PC-3 (cell line): Measurements from ENCODE around the gene RPL35. TPM values are rescaled to one million over a fixed set of nuclear protein-coding genes. Genes with fewer than 3 reads are reported as not detected.

Experiments
- ATAC-seq: fragments of 200-7000 bp; cut with Tn5 transposase; 2 replicates; pipeline ENCODE4 v1.9.1; 2020; ENCODE audit warnings: mild to moderate bottlenecking, moderate library complexity
- BruUV-seq: library from RNA; stranded (reverse); fragments of 400-500 nt; replicated peaks from 2 replicates; lab custom pipeline; 2021; lab: Mats Ljungman, UMichigan
- CTCF ChIA-PET: fragments of 300-600 bp; sonication (Branson Sonifier 250); formaldehyde crosslinking; loops from one replicate; lab custom pipeline; 2022; ENCODE audit warnings: antibody characterized with exemption; lab: Charles Lee
- POLR2A ChIA-PET: fragments of 300-600 bp; sonication (Branson Sonifier 250); formaldehyde crosslinking; loops from one replicate; lab custom pipeline; 2022; ENCODE audit warnings: antibody characterized with exemption; ENCODE audit not compliant: unreplicated experiment; lab: Charles Lee
- DNase-seq: peaks from one replicate; pipeline ENCODE4 v3.0.0-alpha.2; 2015
- H2AFZ ChIP-seq: fragments of 300-600 bp; sonication (generic); 2 replicates; pipeline ENCODE4 v1.6.0; 2016; ENCODE audit warnings: antibody characterized with exemption, low read length
- H3F3A ChIP-seq: fragments of 300-600 bp; sonication (generic); one replicate; pipeline ENCODE4 v1.6.0; 2017; ENCODE audit warnings: antibody characterized with exemption, low read length, control low read depth, mild to moderate bottlenecking; ENCODE audit not compliant: unreplicated experiment
- H3K27ac ChIP-seq: fragments of 300-600 bp; sonication (generic); 2 replicates; pipeline ENCODE4 v1.5.1; 2016; ENCODE audit warnings: mild to moderate bottlenecking, low read length
- H3K27me3 ChIP-seq: fragments of 300-600 bp; sonication (generic); 2 replicates; pipeline ENCODE4 v1.6.1; 2016; ENCODE audit warnings: low read length, mixed read lengths
- H3K36me3 ChIP-seq: fragments of 300-600 bp; sonication (generic); 2 replicates; pipeline ENCODE4 v1.6.1; 2016; ENCODE audit warnings: low read depth, mixed run types, low read length, mixed read lengths
- H3K4me1 ChIP-seq: fragments of 300-600 bp; sonication (generic); 2 replicates; pipeline ENCODE4 v1.5.1; 2016; ENCODE audit warnings: low read length; ENCODE audit not compliant: insufficient read depth
- H3K4me2 ChIP-seq: fragments of 300-600 bp; sonication (generic); 2 replicates; pipeline ENCODE4 v1.6.0; 2016; ENCODE audit warnings: low read length
- H3K4me3 ChIP-seq: fragments of 300-600 bp; sonication (generic); 2 replicates; pipeline ENCODE4 v1.5.1; 2016; ENCODE audit warnings: mild to moderate bottlenecking, low read length, mixed read lengths
- H3K79me2 ChIP-seq: fragments of 300-600 bp; sonication (generic); 2 replicates; pipeline ENCODE4 v1.6.1; 2017; ENCODE audit warnings: low read length, mixed read lengths
- H3K9ac ChIP-seq: fragments of 300-600 bp; sonication (generic); 2 replicates; pipeline ENCODE4 v1.6.0; 2016; ENCODE audit warnings: mild to moderate bottlenecking, low read length
- H3K9me2 ChIP-seq: fragments of 300-600 bp; sonication (generic); replicated peaks from 2 replicates; pipeline ENCODE4 v1.6.1; 2016; ENCODE audit warnings: mixed run types, low read length, mixed read lengths
- H3K9me3 ChIP-seq: fragments of 300-600 bp; sonication (generic); 2 replicates; pipeline ENCODE4 v1.6.1; 2016; ENCODE audit warnings: low read length, mixed read lengths
- H4K20me1 ChIP-seq: fragments of 300-600 bp; sonication (generic); 2 replicates; pipeline ENCODE4 v1.6.1; 2016; ENCODE audit warnings: low read length, mixed read lengths
- CTCF ChIP-seq: fragments of 300-600 bp; sonication (generic); conservative IDR thresholded peaks from 2 replicates; pipeline ENCODE4 v1.5.1; 2017; ENCODE audit warnings: antibody characterized with exemption, low read depth, mild to moderate bottlenecking, low read length
- EZH2 ChIP-seq: fragments of 300-600 bp; sonication (generic); IDR thresholded peaks from one replicate; pipeline ENCODE4 v1.6.1; 2017; ENCODE audit warnings: antibody characterized with exemption, mild to moderate bottlenecking, low read length; ENCODE audit not compliant: unreplicated experiment
- EZH2phosphoT487 ChIP-seq: fragments of 300-600 bp; sonication (generic); IDR thresholded peaks from 2 replicates; pipeline ENCODE4 v1.6.1; 2018; ENCODE audit warnings: mild to moderate bottlenecking, antibody characterized with exemption, low read length, borderline replicate concordance
- intact Hi-C: fragments of 100-400 bp; cut with micrococcal nuclease; formaldehyde crosslinking; loops from 2 replicates; pipeline ENCODE4 v1.9.0; 2023
- total RNA-seq: library from RNA; depleted of rRNA; stranded (reverse); fragments of >200 nt; gene quantifications from 2 replicates; pipeline ENCODE4 v1.2.3, GENCODE V29; 2014

Gene RPL35
- total RNA-seq, 1 experiment from 2014 or later = 2,242 TPM

GRCh38 chr9:124857533-124858162 lies 4.1 kb downstream of the RPL35 start:
- Histone ChIP-seq H3K27me3 (no peaks in the 10 kb centered on the region), H3K79me2 (peaks cover 38% of the 10 kb centered on the region), H2AFZ (no peak overlapping the region), H3F3A (peaks cover 13% of the 10 kb centered on the region), H3K4me3 (no peak overlapping the region), H3K27ac (no peak overlapping the region), H3K4me2 (no peak overlapping the region), H3K9ac (no peak overlapping the region), H3K9me2 (no peaks in the 10 kb centered on the region), H4K20me1 (peaks cover 40% of the 10 kb centered on the region), H3K9me3 (no peaks in the 10 kb centered on the region), H3K4me1 (peaks cover 20% of the 10 kb centered on the region), H3K36me3 (peaks cover 42% of the 10 kb centered on the region)
- ChIA-PET POLR2A (no interaction called here), CTCF (no interaction called here)
- ATAC-seq (no peak), DNase-seq (no peak)
- no peak for TF ChIP-seq EZH2
- TF ChIP-seq EZH2phosphoT487 = no peak
- TF ChIP-seq CTCF = no peak
- BruUV-seq = no TSS peak
- intact Hi-C loops = no loop called here

DNA sequence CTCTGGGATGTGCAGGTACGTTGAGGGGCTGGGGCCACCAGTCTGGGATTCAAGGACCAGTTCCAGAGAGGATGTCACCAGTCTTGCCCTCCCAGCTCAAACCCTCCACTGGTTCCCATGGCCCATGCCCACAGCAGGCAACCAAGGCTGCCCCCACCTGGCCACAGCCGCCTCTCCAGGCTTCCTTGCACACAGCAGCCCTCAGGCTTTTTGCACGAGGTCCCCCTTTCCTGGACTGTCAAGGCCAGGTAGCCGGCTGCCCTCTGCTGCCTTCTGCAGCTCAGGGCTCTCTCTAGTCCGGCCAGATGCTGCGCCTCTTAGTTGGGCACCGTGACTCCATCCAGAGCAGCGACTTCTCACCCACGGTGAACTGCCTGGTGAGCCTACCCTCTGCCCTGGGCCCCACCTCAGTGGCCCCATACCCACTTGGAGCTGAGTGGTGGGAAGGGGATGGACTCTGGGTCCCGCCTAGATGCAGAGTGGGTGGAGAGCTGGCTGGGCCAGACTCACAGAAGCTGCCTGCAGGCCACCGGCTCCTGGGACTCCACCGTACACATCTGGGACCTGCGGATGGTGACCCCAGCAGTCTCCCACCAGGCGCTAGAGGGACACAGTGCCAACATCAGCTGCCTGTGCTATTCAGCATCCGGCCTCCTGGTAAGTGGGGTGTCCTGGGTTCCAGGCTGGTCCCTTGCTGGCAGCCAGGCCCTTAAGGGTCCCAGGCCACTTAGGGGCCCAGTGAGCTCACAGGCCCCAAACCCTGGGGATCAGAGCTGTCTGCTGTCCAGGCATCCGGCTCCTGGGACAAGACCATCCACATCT lies 5.6 kb downstream of the RPL35 start:
- ChIA-PET POLR2A (no interaction called here), CTCF (interaction anchor here (1.0 to 4.4 kb wide), 3 partner anchors 77 to 84 kb away, joined by 3 to 58 read pairs (median 5); partner anchors contain the start of gene NR6A1)
- H3K79me2 ChIP-seq = peaks cover 31% of the 10 kb centered on the region
- no peaks in the 10 kb centered on the region for H3K27me3 ChIP-seq
- H3K9ac ChIP-seq = no peak overlapping the region
- H3F3A ChIP-seq = peaks cover 13% of the 10 kb centered on the region
- TF ChIP-seq EZH2 (no peak), CTCF (peak; percentile 50), EZH2phosphoT487 (no peak)
- intact Hi-C loops = no loop called here
- peaks cover 20% of the 10 kb centered on the region for H3K4me1 ChIP-seq
- H3K27ac ChIP-seq = no peak overlapping the region
- no peak overlapping the region for H2AFZ ChIP-seq
- H3K4me2 ChIP-seq = no peak overlapping the region
- no peaks in the 10 kb centered on the region for H3K9me2 ChIP-seq
- ATAC-seq (peak; percentile 25), DNase-seq (peak; percentile 49)
- H3K36me3 ChIP-seq = peaks cover 41% of the 10 kb centered on the region
- no peaks in the 10 kb centered on the region for H3K9me3 ChIP-seq
- H3K4me3 ChIP-seq = no peak overlapping the region
- BruUV-seq = no TSS peak
- peaks cover 40% of the 10 kb centered on the region for H4K20me1 ChIP-seq
